ENCODE measurements around the gene HPGD.

Gene HPGD

GRCh38 chr4:174522183-174523024, at the start of gene HPGD:
HPGD (minus strand) TSS chr4:174522488; CDS start chr4:174522451, 37 bp downstream.
- Histone ChIP-seq H3K4me1 (ENCODE audit: insufficient read depth, low read length) (no peaks in the 10 kb centered on the region), H3K36me3 (ENCODE audit: insufficient read depth, low read length) (no peaks in the 10 kb centered on the region), H4K20me1 (ENCODE audit: insufficient read depth, low read length) (no peaks in the 10 kb centered on the region), H3K9ac (ENCODE audit: low read depth, low read length) (no peak within 1 kb of the TSS), H3K4me2 (ENCODE audit: insufficient read depth, low read length) (no peak within 1 kb of the TSS), H3K4me3 (ENCODE audit: low read depth in 1 of 2, low read length in 2 of 2) (no peak within 1 kb of the TSS), H2AFZ (ENCODE audit: low read depth, low read length) (no peak within 1 kb of the TSS), H3K27ac (ENCODE audit: low read length) (no peak within 1 kb of the TSS), H3K79me2 (ENCODE audit: insufficient read depth, low read length) (no peaks in the 10 kb centered on the region), H3K27me3 (ENCODE audit: insufficient read depth, low read length, poor library complexity) (no peaks in the 10 kb centered on the region), H3K9me3 (ENCODE audit: insufficient read depth, low read length, severe bottlenecking) (no peaks in the 10 kb centered on the region)
- no peak for ATAC-seq (ENCODE audit: insufficient read depth, low read depth)
- DNase-seq = no peak
- TF ChIP-seq CTCF (IDR thresholded peaks at IDR 0.05; ENCODE audit: borderline replicate concordance, extremely low read depth, low read length, poor library complexity, severe bottlenecking) = no peak
- TF ChIP-seq EZH2 (IDR thresholded peaks at IDR 0.05; ENCODE audit: borderline replicate concordance, low read depth, low read length, severe bottlenecking) = no peak

GRCh38 chr4:174564529-174564928, 42.2 kb upstream of the HPGD start:
- TF ChIP-seq CTCF (IDR thresholded peaks at IDR 0.05; ENCODE audit: borderline replicate concordance, extremely low read depth, low read length, poor library complexity, severe bottlenecking) (no peak), EZH2 (IDR thresholded peaks at IDR 0.05; ENCODE audit: borderline replicate concordance, low read depth, low read length, severe bottlenecking) (no peak)
- H3K4me2 ChIP-seq (ENCODE audit: insufficient read depth, low read length) = no peak overlapping the region
- no peaks in the 10 kb centered on the region for H4K20me1 ChIP-seq (ENCODE audit: insufficient read depth, low read length)
- no peaks in the 10 kb centered on the region for H3K79me2 ChIP-seq (ENCODE audit: insufficient read depth, low read length)
- H3K27me3 ChIP-seq (ENCODE audit: insufficient read depth, low read length, poor library complexity) = no peaks in the 10 kb centered on the region
- H3K4me3 ChIP-seq (ENCODE audit: low read depth in 1 of 2, low read length in 2 of 2) = no peak overlapping the region
- ATAC-seq (ENCODE audit: insufficient read depth, low read depth) = no peak
- no peak for DNase-seq
- H3K36me3 ChIP-seq (ENCODE audit: insufficient read depth, low read length) = no peaks in the 10 kb centered on the region
- no peak overlapping the region for H3K9ac ChIP-seq (ENCODE audit: low read depth, low read length)
- no peak overlapping the region for H3K27ac ChIP-seq (ENCODE audit: low read length)
- H3K9me3 ChIP-seq (ENCODE audit: insufficient read depth, low read length, severe bottlenecking) = no peaks in the 10 kb centered on the region
- no peak overlapping the region for H2AFZ ChIP-seq (ENCODE audit: low read depth, low read length)
- no peaks in the 10 kb centered on the region for H3K4me1 ChIP-seq (ENCODE audit: insufficient read depth, low read length)

- Histone ChIP-seq H3K79me2 (ENCODE audit: insufficient read depth, low read length) (no peaks in the 10 kb centered on the region), H3K36me3 (ENCODE audit: insufficient read depth, low read length) (no peaks in the 10 kb centered on the region), H3K4me3 (ENCODE audit: low read depth in 1 of 2, low read length in 2 of 2) (no peak overlapping the region), H4K20me1 (ENCODE audit: insufficient read depth, low read length) (no peaks in the 10 kb centered on the region), H3K9ac (ENCODE audit: low read depth, low read length) (no peak overlapping the region), H2AFZ (ENCODE audit: low read depth, low read length) (no peak overlapping the region), H3K27me3 (ENCODE audit: insufficient read depth, low read length, poor library complexity) (no peaks in the 10 kb centered on the region), H3K27ac (ENCODE audit: low read length) (no peak overlapping the region), H3K4me1 (ENCODE audit: insufficient read depth, low read length) (no peaks in the 10 kb centered on the region), H3K4me2 (ENCODE audit: insufficient read depth, low read length) (no peak overlapping the region), H3K9me3 (ENCODE audit: insufficient read depth, low read length, severe bottlenecking) (no peaks in the 10 kb centered on the region)
- DNase-seq (no peak), ATAC-seq (ENCODE audit: insufficient read depth, low read depth) (no peak)
- TF ChIP-seq CTCF (IDR thresholded peaks at IDR 0.05; ENCODE audit: borderline replicate concordance, extremely low read depth, low read length, poor library complexity, severe bottlenecking) (no peak), EZH2 (IDR thresholded peaks at IDR 0.05; ENCODE audit: borderline replicate concordance, low read depth, low read length, severe bottlenecking) (no peak)
Measured at GRCh38 chr4:174563399-174563798, 41.1 kb upstream of the HPGD start.
